Measurements from ENCODE around the gene PDXK.

The PDXK gene

DNA sequence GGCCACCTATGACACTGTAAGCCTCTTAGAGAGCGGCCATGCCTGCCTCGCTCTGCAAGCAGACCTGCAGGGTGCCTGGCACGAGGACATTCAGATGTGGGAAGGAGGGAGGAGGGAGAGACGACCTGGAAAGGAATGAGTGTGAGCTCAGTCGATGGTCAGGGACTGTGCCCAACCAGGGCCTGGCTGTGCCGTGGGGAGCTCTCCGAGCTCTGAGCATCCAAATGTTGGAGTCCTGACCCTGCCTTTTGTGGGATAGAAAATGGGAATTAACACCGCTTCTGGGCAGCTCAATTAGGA is 49.9 kb downstream of the PDXK start:
- no peak overlapping the region for H3K4ac ChIP-seq (ENCODE audit: low read depth in 1 of 2, low read length in 2 of 2)
- 76% methylated on average over 6 of the region's 8 CpGs for WGBS
- no peak for DNase-seq

DNA sequence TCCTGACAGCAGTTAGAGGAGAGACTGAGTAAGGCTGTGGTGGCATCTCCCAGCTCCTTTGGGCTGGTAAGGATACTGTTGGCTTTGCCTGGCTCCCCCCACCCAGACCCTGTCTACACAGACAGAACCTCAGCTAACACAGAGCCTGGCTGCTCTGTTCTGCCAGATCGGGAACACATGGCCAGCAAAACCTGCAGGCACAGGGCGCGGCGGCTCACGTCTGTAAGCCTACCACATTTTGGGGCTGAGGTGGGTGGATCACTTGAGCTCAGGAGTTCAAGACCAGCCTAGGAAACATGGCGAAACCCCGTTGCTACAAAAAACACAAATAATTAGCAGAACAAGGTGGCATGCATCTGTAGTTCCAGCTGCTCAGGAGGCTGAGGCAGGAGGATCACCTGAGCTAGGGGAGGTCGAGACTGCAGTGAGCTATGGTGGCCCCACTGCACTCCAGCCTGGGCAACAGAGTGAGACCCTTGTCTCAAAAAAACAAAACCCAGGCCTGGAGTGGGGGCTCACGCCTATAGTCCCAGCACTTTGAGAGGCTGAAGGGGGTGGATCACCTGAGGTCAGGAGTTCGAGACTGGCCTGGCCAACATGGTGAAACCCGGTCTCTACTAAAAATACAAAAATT is 50.5 kb downstream of the PDXK start:
- no peaks in the 10 kb centered on the region for H3K9me3 ChIP-seq (ENCODE audit: control insufficient read depth, low read length)
- H3K27ac ChIP-seq (ENCODE audit: low read length, poor library complexity, severe bottlenecking): no peak overlapping the region
- no peak overlapping the region for H2AFZ ChIP-seq (ENCODE audit: low read depth, low read length)
- no peak overlapping the region for H4K8ac ChIP-seq (ENCODE audit: low read length)
- H3K4me1 ChIP-seq (ENCODE audit: control insufficient read depth, insufficient read depth, low read depth, low read length): peaks cover 29% of the 10 kb centered on the region
- H3K4ac ChIP-seq (ENCODE audit: low read depth in 1 of 2, low read length in 2 of 2): peak overlapping the region in 1 of 2 experiments; percentile 41
- no peak overlapping the region for H2BK5ac ChIP-seq (ENCODE audit: low read depth, low read length, poor library complexity, severe bottlenecking)
- no peak overlapping the region for H3K4me2 ChIP-seq (ENCODE audit: low read length, poor library complexity, severe bottlenecking)
- H2BK12ac ChIP-seq (ENCODE audit: low read length in 2 of 2): no peak overlapping the region
- WGBS: over 99% methylated on average over 11 of the region's 11 CpGs
- H3K23ac ChIP-seq (ENCODE audit: low read length in 2 of 2): no peak overlapping the region
- H3K14ac ChIP-seq (ENCODE audit: low read length in 2 of 2): no peak overlapping the region
- DNase-seq: no peak
- H3K79me1 ChIP-seq (replicated peaks; ENCODE audit: low read length, poor library complexity, severe bottlenecking): peaks cover 6% of the 10 kb centered on the region
- no peak overlapping the region for H3K4me3 ChIP-seq (ENCODE audit: insufficient read depth in 1 of 2, low read depth in 1 of 2, low read length in 2 of 2)
- H2BK120ac ChIP-seq (ENCODE audit: low read depth, low read length): no peak overlapping the region
- H3K27me3 ChIP-seq (ENCODE audit: control insufficient read depth in 1 of 2, insufficient read depth in 1 of 2, low read length in 2 of 2): no peaks in the 10 kb centered on the region
- H3K36me3 ChIP-seq (ENCODE audit: control insufficient read depth in 1 of 2, insufficient read depth in 2 of 2, low read depth in 1 of 2, low read length in 2 of 2): peaks cover 23 to 30% of the 10 kb centered on the region in 2 experiments
- H2AK5ac ChIP-seq (ENCODE audit: low read length, severe bottlenecking): peak overlapping the region; percentile 25
- H3K18ac ChIP-seq (ENCODE audit: low read depth in 1 of 2, low read length in 2 of 2): no peak overlapping the region
- H3K9ac ChIP-seq (ENCODE audit: low read length): no peak overlapping the region
- no peak overlapping the region for H4K91ac ChIP-seq (ENCODE audit: low read length)
- H2BK15ac ChIP-seq (ENCODE audit: low read depth, poor library complexity, severe bottlenecking): no peak overlapping the region

More for the DNA sequence above, 49.9 kb downstream of the PDXK start:
- Histone ChIP-seq H3K9ac (ENCODE audit: low read length) (peak overlapping the region; percentile 80), H3K23ac (ENCODE audit: low read length in 2 of 2) (no peak overlapping the region), H3K4me2 (ENCODE audit: low read length, poor library complexity, severe bottlenecking) (no peak overlapping the region), H2BK120ac (ENCODE audit: low read depth, low read length) (no peak overlapping the region), H2BK5ac (ENCODE audit: low read depth, low read length, poor library complexity, severe bottlenecking) (no peak overlapping the region), H3K27ac (ENCODE audit: low read length, poor library complexity, severe bottlenecking) (no peak overlapping the region), H3K79me1 (replicated peaks; ENCODE audit: low read length, poor library complexity, severe bottlenecking) (peaks cover 6% of the 10 kb centered on the region), H2AK5ac (ENCODE audit: low read length, severe bottlenecking) (peak overlapping the region; percentile 16), H2BK12ac (ENCODE audit: low read length in 2 of 2) (peak overlapping the region; percentile 75), H3K18ac (ENCODE audit: low read depth in 1 of 2, low read length in 2 of 2) (peak overlapping the region; percentile 90 to 93), H3K27me3 (ENCODE audit: control insufficient read depth in 1 of 2, insufficient read depth in 1 of 2, low read length in 2 of 2) (no peaks in the 10 kb centered on the region), H4K91ac (ENCODE audit: low read length) (peak overlapping the region; percentile 100), H2BK15ac (ENCODE audit: low read depth, poor library complexity, severe bottlenecking) (peak overlapping the region; percentile 31), H2AFZ (ENCODE audit: low read depth, low read length) (no peak overlapping the region), H4K8ac (ENCODE audit: low read length) (peak overlapping the region; percentile 80), H3K36me3 (ENCODE audit: control insufficient read depth in 1 of 2, insufficient read depth in 2 of 2, low read depth in 1 of 2, low read length in 2 of 2) (peaks cover 16 to 30% of the 10 kb centered on the region in 2 experiments), H3K4me1 (ENCODE audit: control insufficient read depth, insufficient read depth, low read depth, low read length) (peaks cover 27% of the 10 kb centered on the region), H3K14ac (ENCODE audit: low read length in 2 of 2) (no peak overlapping the region), H3K4me3 (ENCODE audit: insufficient read depth in 1 of 2, low read depth in 1 of 2, low read length in 2 of 2) (no peak overlapping the region), H3K9me3 (ENCODE audit: control insufficient read depth, low read length) (no peaks in the 10 kb centered on the region)

DNA sequence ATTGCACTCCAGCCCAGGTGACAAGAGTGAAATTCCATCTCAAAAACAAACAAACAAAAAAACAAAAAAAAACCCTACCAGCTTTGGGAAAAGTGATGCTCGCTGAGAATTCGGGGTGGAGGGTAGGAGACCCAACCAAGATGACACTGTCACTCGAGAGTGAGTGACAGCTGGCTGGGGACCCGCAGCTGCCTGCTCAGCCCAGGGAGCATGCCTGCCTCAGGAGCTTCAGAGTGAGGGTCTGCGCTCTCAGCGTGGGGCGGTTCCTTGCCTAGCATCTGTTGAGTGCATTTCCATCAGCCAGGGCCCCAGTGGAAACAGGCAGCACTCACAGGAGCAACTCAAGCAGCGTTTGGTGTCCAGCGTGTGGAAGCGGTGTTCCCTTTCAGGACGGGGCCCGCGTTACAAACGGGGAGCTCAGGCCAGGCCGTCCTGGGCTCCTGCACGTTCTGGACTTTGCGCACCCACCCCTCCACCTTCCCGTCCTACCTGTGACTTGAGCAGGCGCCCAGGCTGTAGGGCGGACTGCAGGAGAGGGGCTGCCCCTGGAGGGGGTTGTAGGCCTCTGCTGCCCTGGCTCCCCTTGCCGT is 51.2 kb downstream of the PDXK start:
- no peak overlapping the region for H2AFZ ChIP-seq (ENCODE audit: low read depth, low read length)
- peaks cover 30% of the 10 kb centered on the region for H3K4me1 ChIP-seq (ENCODE audit: control insufficient read depth, insufficient read depth, low read depth, low read length)
- peaks cover 8% of the 10 kb centered on the region for H3K79me1 ChIP-seq (replicated peaks; ENCODE audit: low read length, poor library complexity, severe bottlenecking)
- no peak overlapping the region for H2BK12ac ChIP-seq (ENCODE audit: low read length in 2 of 2)
- H3K9me3 ChIP-seq (ENCODE audit: control insufficient read depth, low read length): no peaks in the 10 kb centered on the region
- H4K91ac ChIP-seq (ENCODE audit: low read length): peak overlapping the region; percentile 62
- H3K4me3 ChIP-seq (ENCODE audit: insufficient read depth in 1 of 2, low read depth in 1 of 2, low read length in 2 of 2): no peak overlapping the region
- 96% methylated on average over 18 of the region's 21 CpGs for WGBS
- H3K27ac ChIP-seq (ENCODE audit: low read length, poor library complexity, severe bottlenecking): no peak overlapping the region
- no peak overlapping the region for H3K14ac ChIP-seq (ENCODE audit: low read length in 2 of 2)
- H3K27me3 ChIP-seq (ENCODE audit: control insufficient read depth in 1 of 2, insufficient read depth in 1 of 2, low read length in 2 of 2): no peaks in the 10 kb centered on the region
- no peak overlapping the region for H3K9ac ChIP-seq (ENCODE audit: low read length)
- no peak overlapping the region for H2BK120ac ChIP-seq (ENCODE audit: low read depth, low read length)
- no peak overlapping the region for H2BK15ac ChIP-seq (ENCODE audit: low read depth, poor library complexity, severe bottlenecking)
- H3K23ac ChIP-seq (ENCODE audit: low read length in 2 of 2): no peak overlapping the region
- H3K18ac ChIP-seq (ENCODE audit: low read depth in 1 of 2, low read length in 2 of 2): no peak overlapping the region
- no peak overlapping the region for H2AK5ac ChIP-seq (ENCODE audit: low read length, severe bottlenecking)
- no peak overlapping the region for H3K4me2 ChIP-seq (ENCODE audit: low read length, poor library complexity, severe bottlenecking)
- H3K36me3 ChIP-seq (ENCODE audit: control insufficient read depth in 1 of 2, insufficient read depth in 2 of 2, low read depth in 1 of 2, low read length in 2 of 2): peaks cover 26 to 30% of the 10 kb centered on the region in 2 experiments
- no peak overlapping the region for H3K4ac ChIP-seq (ENCODE audit: low read depth in 1 of 2, low read length in 2 of 2)
- no peak overlapping the region for H2BK5ac ChIP-seq (ENCODE audit: low read depth, low read length, poor library complexity, severe bottlenecking)
- DNase-seq: no peak
- H4K8ac ChIP-seq (ENCODE audit: low read length): peak overlapping the region; percentile 7

DNA sequence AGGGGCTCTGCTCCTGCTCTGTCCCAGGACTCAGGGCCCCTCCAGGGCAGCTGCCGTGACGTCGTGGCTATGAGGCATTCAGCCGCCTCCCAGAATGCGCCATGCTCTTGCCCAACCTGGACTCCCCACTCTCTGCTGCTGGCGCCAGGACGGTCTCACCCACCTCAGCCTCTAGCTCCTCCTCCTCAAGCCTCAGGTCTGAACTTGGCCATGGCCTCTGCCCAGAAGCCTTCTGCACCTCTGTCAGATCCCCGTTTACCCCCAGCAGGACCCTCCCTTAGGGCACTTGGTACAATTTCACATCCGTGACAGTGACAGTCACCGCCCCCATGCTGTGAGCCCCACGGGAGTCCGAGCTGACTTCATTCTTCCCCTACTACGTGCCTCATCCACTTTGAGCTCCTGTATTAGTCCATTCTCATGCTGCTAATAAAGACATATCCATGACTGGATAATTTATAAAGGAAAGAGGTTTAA is 52.3 kb downstream of the PDXK start:
- no peak overlapping the region for H4K8ac ChIP-seq (ENCODE audit: low read length)
- peaks cover 33% of the 10 kb centered on the region for H3K4me1 ChIP-seq (ENCODE audit: control insufficient read depth, insufficient read depth, low read depth, low read length)
- H3K79me1 ChIP-seq (replicated peaks; ENCODE audit: low read length, poor library complexity, severe bottlenecking): peaks cover 8% of the 10 kb centered on the region
- H2AFZ ChIP-seq (ENCODE audit: low read depth, low read length): no peak overlapping the region
- no peak overlapping the region for H3K4me3 ChIP-seq (ENCODE audit: insufficient read depth in 1 of 2, low read depth in 1 of 2, low read length in 2 of 2)
- no peak overlapping the region for H2BK120ac ChIP-seq (ENCODE audit: low read depth, low read length)
- no peak overlapping the region for H2BK15ac ChIP-seq (ENCODE audit: low read depth, poor library complexity, severe bottlenecking)
- peak overlapping the region in 1 of 2 experiments; percentile 7 for H2BK12ac ChIP-seq (ENCODE audit: low read length in 2 of 2)
- peak; percentile 31 for DNase-seq
- H3K4ac ChIP-seq (ENCODE audit: low read depth in 1 of 2, low read length in 2 of 2): peak overlapping the region in 1 of 2 experiments; percentile 13
- peak overlapping the region; percentile 19 for H3K9ac ChIP-seq (ENCODE audit: low read length)
- H2BK5ac ChIP-seq (ENCODE audit: low read depth, low read length, poor library complexity, severe bottlenecking): no peak overlapping the region
- H3K14ac ChIP-seq (ENCODE audit: low read length in 2 of 2): no peak overlapping the region
- H3K36me3 ChIP-seq (ENCODE audit: control insufficient read depth in 1 of 2, insufficient read depth in 2 of 2, low read depth in 1 of 2, low read length in 2 of 2): peaks cover 26 to 31% of the 10 kb centered on the region in 2 experiments
- no peaks in the 10 kb centered on the region for H3K9me3 ChIP-seq (ENCODE audit: control insufficient read depth, low read length)
- no peak overlapping the region for H3K4me2 ChIP-seq (ENCODE audit: low read length, poor library complexity, severe bottlenecking)
- peak overlapping the region; percentile 41 for H4K91ac ChIP-seq (ENCODE audit: low read length)
- peak overlapping the region in 1 of 2 experiments; percentile 5 for H3K18ac ChIP-seq (ENCODE audit: low read depth in 1 of 2, low read length in 2 of 2)
- H2AK5ac ChIP-seq (ENCODE audit: low read length, severe bottlenecking): no peak overlapping the region
- no peak overlapping the region for H3K23ac ChIP-seq (ENCODE audit: low read length in 2 of 2)
- WGBS: 82% methylated on average over 12 of the region's 13 CpGs
- H3K27ac ChIP-seq (ENCODE audit: low read length, poor library complexity, severe bottlenecking): no peak overlapping the region
- H3K27me3 ChIP-seq (ENCODE audit: control insufficient read depth in 1 of 2, insufficient read depth in 1 of 2, low read length in 2 of 2): no peaks in the 10 kb centered on the region
